BE2C (cell line): ENCODE measurements around the gene LTBP3.

Experiments used
- DNase-seq: peaks from one replicate; pipeline ENCODE4 v3.0.0-alpha.2; 2020
- H3K27me3 ChIP-seq: fragments of 250-450 bp; sonication (Bioruptor Pico); 2 replicates; pipeline ENCODE4 v1.5.1; 2020; ENCODE audit warnings: mild to moderate bottlenecking
- H3K36me3 ChIP-seq: fragments of 250-450 bp; sonication (Bioruptor Pico); 2 replicates; pipeline ENCODE4 v1.5.1; 2020; ENCODE audit warnings: mild to moderate bottlenecking
- H3K4me1 ChIP-seq: fragments of 250-450 bp; sonication (Bioruptor Pico); 2 replicates; pipeline ENCODE4 v1.5.1; 2020
- H3K4me3 ChIP-seq: 2 replicates; pipeline ENCODE4 v1.5.1; 2011; ENCODE audit warnings: low read depth, low read length
- H3K9me3 ChIP-seq: fragments of 250-450 bp; sonication (Bioruptor Pico); 2 replicates; pipeline ENCODE4 v1.5.1; 2020
- CTCF ChIP-seq: IDR thresholded peaks from 2 replicates; pipeline ENCODE4 v1.5.1; 2012; ENCODE audit warnings: mild to moderate bottlenecking, low read depth, low read length

The LTBP3 gene

GRCh38 chr11:65562788-65563187 is 4.6 kb upstream of the LTBP3 start:
- no peaks in the 10 kb centered on the region for H3K27me3 ChIP-seq
- no peak for DNase-seq
- H3K9me3 ChIP-seq, result no peaks in the 10 kb centered on the region
- H3K4me1 ChIP-seq, result peaks cover 9% of the 10 kb centered on the region
- no peaks in the 10 kb centered on the region for H3K36me3 ChIP-seq
- TF ChIP-seq CTCF, result no peak
- no peak overlapping the region for H3K4me3 ChIP-seq

GRCh38 chr11:65562020-65562419 is 3.9 kb upstream of the LTBP3 start:
- Histone ChIP-seq H3K4me3 (no peak overlapping the region), H3K9me3 (no peaks in the 10 kb centered on the region), H3K4me1 (peaks cover 9% of the 10 kb centered on the region), H3K36me3 (no peaks in the 10 kb centered on the region), H3K27me3 (no peaks in the 10 kb centered on the region)
- no peak for TF ChIP-seq CTCF
- no peak for DNase-seq

GRCh38 chr11:65560555-65561418 is 2.6 kb upstream of the LTBP3 start:
- H3K4me3 ChIP-seq, result peak overlapping the region; percentile 16; the same call in 1 of the 2 replicates

GRCh38 chr11:65559951-65560537 is 1.9 kb upstream of the LTBP3 start:
- no peak overlapping the region; the same call in 1 of the 2 replicates for H3K4me3 ChIP-seq
- no peaks in the 10 kb centered on the region for H3K9me3 ChIP-seq
- TF ChIP-seq CTCF, result no peak
- no peak for DNase-seq
- no peaks in the 10 kb centered on the region for H3K27me3 ChIP-seq
- H3K4me1 ChIP-seq, result peaks cover 16% of the 10 kb centered on the region
- H3K36me3 ChIP-seq, result no peaks in the 10 kb centered on the region

More at GRCh38 chr11:65560555-65561418, 2.6 kb upstream of the LTBP3 start:
- no peak for TF ChIP-seq CTCF
- H3K27me3 ChIP-seq, result no peaks in the 10 kb centered on the region
- peaks cover 10% of the 10 kb centered on the region for H3K4me1 ChIP-seq
- DNase-seq, result peak; percentile 75
- H3K9me3 ChIP-seq, result no peaks in the 10 kb centered on the region
- H3K36me3 ChIP-seq, result no peaks in the 10 kb centered on the region

- H3K27me3 ChIP-seq, result no peaks in the 10 kb centered on the region
- H3K36me3 ChIP-seq, result no peaks in the 10 kb centered on the region
- no peak overlapping the region for H3K4me3 ChIP-seq
- H3K9me3 ChIP-seq, result no peaks in the 10 kb centered on the region
- peaks cover 16% of the 10 kb centered on the region for H3K4me1 ChIP-seq
- DNase-seq, result no peak
- no peak for TF ChIP-seq CTCF
Measured at GRCh38 chr11:65559535-65559934, 1.4 kb upstream of the LTBP3 start.
